Measurements from ENCODE around the gene FAF1.

Gene FAF1

DNA sequence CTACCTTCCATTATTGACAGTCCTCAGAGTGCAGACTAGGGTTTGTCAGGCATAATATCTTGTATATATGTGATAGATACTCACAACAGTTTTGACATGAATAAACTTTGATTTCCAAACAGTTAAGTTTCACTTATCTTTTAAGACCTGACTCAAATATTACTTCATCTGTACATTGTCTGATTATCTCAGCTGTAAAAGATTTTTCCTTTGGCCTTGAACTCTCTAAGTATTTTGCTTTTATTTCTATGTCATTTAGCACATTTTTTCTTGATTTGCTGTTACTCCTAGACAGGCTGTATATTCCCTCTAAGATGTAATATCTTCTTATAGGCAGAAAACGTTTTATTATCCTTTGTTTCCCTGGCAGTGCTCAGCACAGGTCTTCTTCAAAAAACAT, 471.2 kb downstream of the FAF1 start:
- no peak for DNase-seq (ENCODE audit: low spot score)

DNA sequence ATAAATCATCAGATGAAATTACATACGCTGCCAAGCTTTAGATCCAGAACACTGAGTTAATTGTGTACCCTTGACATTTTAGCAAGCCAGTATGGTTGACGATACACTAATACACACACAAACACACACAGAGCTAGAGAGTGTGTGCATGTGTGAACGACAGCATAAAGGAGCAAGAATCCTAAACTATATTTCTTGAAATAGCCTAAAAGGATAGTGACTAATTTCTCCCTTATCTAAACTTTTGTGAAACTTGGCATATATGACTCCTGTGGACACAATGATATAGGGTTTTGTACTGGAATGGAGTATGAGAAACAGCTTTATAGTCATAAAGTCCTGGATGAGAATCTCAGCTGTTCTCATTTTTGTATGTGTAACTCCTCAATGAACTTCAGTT, 471.7 kb downstream of the FAF1 start:
- DNase-seq (ENCODE audit: low spot score) = no peak

DNA sequence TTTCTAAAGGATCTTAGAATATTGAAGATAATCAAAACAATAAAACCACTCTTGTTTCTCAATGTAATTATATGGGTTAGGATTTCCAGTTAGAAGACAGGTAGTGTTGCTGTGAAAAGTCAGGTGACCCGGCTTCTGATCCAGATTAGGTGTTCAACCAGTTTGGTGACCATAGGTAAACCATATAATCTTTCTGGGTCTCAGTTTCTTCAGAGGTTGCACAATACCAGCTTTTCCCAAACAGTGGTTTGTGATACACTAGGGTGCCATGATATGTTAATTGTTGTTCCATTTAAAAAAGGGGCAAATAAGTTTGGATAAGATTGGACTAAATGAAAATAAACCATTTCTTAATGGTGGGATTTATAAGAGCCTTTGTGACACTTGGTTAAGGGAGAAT, 472.3 kb downstream of the FAF1 start:
- no peak for DNase-seq (ENCODE audit: low spot score)

DNA sequence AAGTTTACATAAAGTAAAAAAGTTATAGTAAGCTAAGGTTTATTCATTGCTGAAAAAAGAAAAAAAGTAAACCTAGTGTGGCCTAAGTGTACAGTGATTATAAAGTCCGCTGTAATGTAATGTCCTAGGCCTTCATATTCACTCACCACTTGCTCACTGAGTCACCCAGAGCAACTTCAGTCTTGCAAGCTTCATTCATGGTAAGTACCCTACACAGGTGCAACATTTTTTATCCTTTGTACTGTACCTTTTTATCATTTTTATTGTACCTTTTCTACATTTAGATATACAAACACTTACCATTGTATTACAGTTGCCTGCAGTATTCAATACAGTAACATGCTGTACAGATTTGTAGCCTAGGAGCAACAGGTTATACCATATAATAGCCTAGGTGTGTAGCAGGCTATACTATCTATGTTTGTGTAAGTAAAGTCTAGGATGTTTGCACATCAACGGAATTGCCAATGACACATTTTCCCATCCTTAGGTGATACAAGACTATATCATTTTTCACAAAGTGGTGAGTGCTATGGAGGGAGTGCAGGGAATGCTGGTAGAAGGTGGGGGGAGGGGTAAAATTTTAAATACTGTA, 478.8 kb downstream of the FAF1 start:
- DNase-seq (ENCODE audit: low spot score) = no peak

- no peak for DNase-seq (ENCODE audit: low spot score)
These were observed 483.3 kb downstream of the FAF1 start for GRCh38 chr1:50476800-50477199.

- DNase-seq (ENCODE audit: low spot score) = peak; percentile 22
These were observed 484.9 kb downstream of the FAF1 start for GRCh38 chr1:50474859-50475809.

GRCh38 chr1:50473513-50473912, 486.6 kb downstream of the FAF1 start:
- DNase-seq (ENCODE audit: low spot score) = no peak

DNA sequence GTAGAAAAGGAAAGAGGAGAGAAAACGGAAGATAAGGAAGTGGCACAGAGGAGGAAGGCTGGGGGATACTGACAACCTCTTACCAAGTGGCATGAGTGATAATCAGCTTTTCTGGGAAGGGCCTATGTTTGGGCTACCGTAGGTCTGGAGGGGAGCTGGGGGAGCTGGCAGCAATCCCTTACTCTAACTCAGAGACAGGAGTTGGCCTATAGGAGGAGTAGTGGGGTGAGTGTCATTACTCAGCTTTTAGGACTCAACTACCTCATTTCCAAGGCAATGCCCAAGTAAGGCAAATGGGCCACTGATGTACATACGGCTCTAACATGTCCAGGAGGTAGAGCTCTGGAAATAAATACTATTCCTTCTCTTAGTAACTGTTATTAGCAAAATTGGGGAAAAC, 488.1 kb downstream of the FAF1 start:
- no peak for DNase-seq (ENCODE audit: low spot score)

DNA sequence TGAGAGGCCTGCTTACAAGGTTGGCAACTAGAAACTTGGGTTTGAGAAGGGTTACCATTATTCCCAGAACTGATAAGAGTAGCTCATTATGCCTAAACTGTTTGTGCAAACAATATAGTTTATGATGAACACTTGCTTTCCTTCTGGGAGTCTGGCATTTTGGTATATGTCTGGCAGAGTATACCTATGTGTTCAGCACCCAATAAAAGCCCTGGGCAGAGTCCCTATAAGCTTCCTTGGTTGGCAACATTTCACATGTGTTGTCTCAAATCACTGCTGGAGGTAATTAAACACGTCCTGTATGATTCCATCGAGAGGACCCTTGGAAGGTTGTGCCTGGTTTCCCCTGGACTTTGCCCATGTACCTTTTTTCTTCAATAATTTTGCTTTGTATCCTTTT, 497.1 kb downstream of the FAF1 start:
- no peak for DNase-seq (ENCODE audit: low spot score)

GRCh38 chr1:50458507-50458906, 501.6 kb downstream of the FAF1 start:
- DNase-seq (ENCODE audit: low spot score) = no peak

- no peak for DNase-seq (ENCODE audit: low spot score)
These were observed 505.2 kb downstream of the FAF1 start for GRCh38 chr1:50454911-50455310.

DNA sequence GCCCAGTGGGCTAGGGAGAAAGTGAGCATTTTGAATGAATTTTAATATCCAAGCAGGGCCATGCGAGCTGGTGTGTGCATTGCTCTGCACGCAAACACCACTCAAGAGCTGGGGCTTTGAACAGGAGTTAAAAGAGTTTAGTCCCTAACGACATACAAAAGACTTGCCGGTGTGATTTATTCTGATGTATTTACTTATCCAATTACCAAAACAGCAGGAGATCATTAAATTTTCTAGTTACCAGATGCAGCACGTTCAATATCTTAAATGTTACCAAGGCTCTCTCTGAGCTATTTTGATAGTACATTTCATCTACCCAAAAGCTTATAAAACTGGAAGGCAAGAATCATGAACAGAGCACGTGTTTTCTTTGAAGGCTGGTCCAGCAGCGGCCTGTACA, 506.8 kb downstream of the FAF1 start:
- DNase-seq (ENCODE audit: low spot score) = no peak

DNA sequence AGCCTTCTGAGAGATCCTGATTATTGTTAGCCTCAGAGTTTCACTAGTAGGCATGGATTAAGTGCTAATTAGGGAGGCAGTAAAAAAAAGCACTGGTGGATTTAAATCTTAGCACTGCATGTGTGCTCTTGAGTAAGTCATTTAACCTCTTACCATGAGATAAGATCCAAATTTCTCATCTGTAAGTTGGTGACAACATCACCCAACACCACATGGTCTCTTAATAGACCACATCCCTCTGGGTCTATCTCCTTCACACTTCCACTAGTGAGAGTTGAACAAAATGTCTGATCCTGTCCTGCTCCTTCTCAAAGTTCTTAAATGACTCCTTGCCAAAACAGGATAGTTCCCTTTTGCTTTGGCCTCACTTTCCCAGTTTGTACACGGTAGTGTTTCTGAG, 507.4 kb downstream of the FAF1 start:
- DNase-seq (ENCODE audit: low spot score) = no peak

DNA sequence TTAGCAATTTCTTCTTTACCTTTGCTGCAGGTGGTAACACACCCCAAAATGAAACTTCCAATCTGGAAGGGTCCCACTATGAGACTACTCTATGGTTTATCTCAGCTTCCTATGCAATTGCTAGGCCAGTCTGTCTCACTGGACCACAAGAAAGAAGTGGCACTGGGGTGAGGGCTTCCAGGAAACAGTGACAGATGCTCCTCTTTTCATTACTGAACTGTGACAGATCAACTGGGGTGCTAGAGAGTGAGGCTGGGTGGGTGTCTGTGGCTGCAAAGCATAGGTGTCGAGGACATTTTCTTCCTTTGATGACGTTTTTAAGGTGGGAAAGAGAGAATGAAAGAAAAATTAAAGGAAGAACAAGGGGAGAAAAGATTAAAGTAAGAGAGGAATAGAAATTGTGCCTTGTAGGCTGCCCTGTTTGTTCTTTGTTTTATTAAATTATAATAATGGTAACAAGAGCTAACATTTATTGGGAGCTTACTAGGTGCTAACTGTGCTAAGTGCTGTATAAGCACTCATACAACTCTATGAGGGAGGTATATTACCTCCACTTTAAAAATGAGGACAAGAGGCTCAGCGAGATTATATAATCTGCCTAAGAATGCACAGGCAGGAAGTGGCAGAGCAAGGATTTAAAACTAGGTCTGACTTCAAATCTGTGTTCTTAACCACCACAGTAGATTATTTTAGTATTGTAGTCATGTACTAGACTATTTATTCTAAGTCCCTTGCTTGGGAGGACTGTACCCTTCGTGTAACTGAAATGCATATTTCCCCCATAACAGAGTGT, 509.0 kb downstream of the FAF1 start:
- DNase-seq (ENCODE audit: low spot score) = no peak

DNA sequence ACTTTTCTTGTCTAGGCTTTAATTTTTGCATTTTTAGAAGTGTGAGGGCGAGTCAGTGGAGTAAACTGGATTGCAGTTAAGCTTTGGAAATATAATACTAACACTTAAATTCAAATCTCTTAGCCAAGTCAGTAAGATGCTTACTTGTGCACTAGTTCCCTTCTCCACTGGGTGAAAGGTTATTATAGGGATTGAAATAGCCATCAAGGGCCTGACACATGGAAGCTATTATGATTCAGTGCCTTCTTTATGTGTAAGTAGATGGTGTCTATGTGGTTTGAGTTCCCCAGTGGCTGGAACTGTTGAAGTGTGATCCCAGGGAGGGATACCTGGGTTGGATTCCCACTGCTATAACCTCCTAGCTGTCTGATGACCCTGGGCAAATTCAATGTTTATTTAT, 512.1 kb downstream of the FAF1 start:
- no peak for DNase-seq (ENCODE audit: low spot score)

GRCh38 chr1:50441183-50441582, 518.9 kb downstream of the FAF1 start:
- no peak for DNase-seq (ENCODE audit: low spot score)

GRCh38 chr1:50438945-50439344, 521.1 kb downstream of the FAF1 start:
- no peak for DNase-seq (ENCODE audit: low spot score)

- DNase-seq (ENCODE audit: low spot score) = no peak
These were observed 523.6 kb downstream of the FAF1 start for GRCh38 chr1:50436489-50436888.

- DNase-seq (ENCODE audit: low spot score) = no peak
These were observed 530.1 kb downstream of the FAF1 start for GRCh38 chr1:50430010-50430405.

DNA sequence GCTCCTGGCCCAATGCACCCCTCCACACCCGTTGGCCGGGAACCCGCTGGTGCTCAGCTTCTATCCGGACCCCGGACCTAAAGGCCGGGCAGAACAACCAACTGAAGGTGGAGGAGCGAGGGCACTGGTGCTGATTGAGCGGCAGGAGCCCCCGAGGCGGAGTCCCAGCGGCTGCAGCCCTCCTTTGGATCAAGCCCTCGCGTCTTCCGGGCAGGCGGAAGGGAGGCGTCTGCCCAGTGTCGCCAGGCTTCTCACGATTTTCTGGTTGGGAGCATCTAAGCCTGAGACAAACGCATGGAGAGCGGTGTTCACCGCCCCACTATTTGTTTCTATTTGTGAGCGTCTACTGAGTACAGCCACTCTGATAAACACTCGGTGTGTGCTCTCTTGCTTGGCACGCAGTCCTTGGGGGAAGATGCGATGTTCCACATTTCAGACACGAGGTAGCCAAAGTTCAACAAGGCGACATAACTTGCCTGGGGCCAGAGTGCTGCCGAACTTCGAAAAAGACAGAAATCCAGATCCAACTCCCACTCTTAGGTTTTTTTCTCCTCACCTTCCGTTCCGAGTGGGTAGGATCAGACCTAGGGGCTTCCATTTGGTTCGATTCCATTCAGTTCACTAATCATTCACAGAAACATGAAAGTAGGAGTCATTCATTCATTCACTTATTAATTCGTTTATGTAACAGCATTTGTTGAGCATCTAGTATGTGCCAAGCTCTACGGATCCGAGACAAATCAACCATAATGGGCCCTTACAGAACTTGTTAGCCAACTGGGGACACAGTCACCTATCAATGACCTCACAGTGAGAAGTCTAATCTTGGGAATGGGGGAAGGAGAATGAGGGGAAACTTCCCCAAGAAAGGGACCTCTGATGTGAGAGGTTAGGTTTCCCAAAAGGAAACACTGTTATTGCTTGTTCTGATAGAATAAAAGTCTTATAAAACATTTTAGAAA, 532.0 kb downstream of the FAF1 start:
- no peak for DNase-seq (ENCODE audit: low spot score)

- DNase-seq (ENCODE audit: low spot score) = no peak
These were observed 532.8 kb downstream of the FAF1 start for GRCh38 chr1:50427086-50427817.

Data from cerebellar cortex (tissue), 1 donor.